Colonic mucosa (tissue), 4 donors: ENCODE results near the gene TATDN3. TPM values are rescaled to one million over a fixed set of nuclear protein-coding genes. Genes with fewer than 3 reads are reported as not detected.
"Not testable (repeated sequence)": the region's sequence is repeated elsewhere in the genome, so short reads cannot be mapped to it uniquely, and the experiment has no call there.

Experiments used
- DNase-seq: peaks from one replicate; pipeline ENCODE4 v3.0.0-alpha.2; 2020
- H3K27ac ChIP-seq: fragments of 200-600 bp; one replicate; pipeline ENCODE4 v1.8.0; 2021
- H3K27me3 ChIP-seq: fragments of 200-600 bp; one replicate; pipeline ENCODE4 v1.8.0; 2021
- H3K36me3 ChIP-seq: fragments of 200-600 bp; one replicate; pipeline ENCODE4 v1.8.0; 2021
- H3K4me1 ChIP-seq: fragments of 200-600 bp; one replicate; pipeline ENCODE4 v1.8.0; 2021; ENCODE audit warnings: mild to moderate bottlenecking
- H3K4me3 ChIP-seq: fragments of 200-600 bp; one replicate; pipeline ENCODE4 v1.8.0; 2021
- H3K9ac ChIP-seq, 2 donors: one replicate each; pipeline ENCODE4 v1.7.0; 2013; ENCODE audit warnings: control low read depth in 2 of 2, low read depth in 2 of 2, low read length in 2 of 2
- H3K9me3 ChIP-seq: fragments of 200-600 bp; one replicate; pipeline ENCODE4 v1.8.0; 2021
- intact Hi-C: fragments of 100-400 bp; cut with DNase I; formaldehyde crosslinking; loops from one replicate; pipeline ENCODE4 v1.14.1; 2022
- total RNA-seq, 2 donors: library from RNA; stranded (reverse); fragmentation: NEBNext Ultra II Directional in 1 of 2; extraction: Animal tissue kit (Norgen Biotek cat#: 25700) in 1 of 2; gene quantifications; one replicate each; pipeline ENCODE4 v1.2.1, GENCODE V29; 2021
- TF ChIP-seq, protein P1 (sequence below): fragments of 200-600 bp; IDR thresholded peaks from one replicate; pipeline ENCODE4 v1.8.0; 2022; ENCODE audit warnings: antibody characterized with exemption, mild to moderate bottlenecking
- donor health status: healthy.
- donor health status: DM: no; HTN: no; CAD: no.
- donor health status: DM: no; HTN: no; CAD: no.

TATDN3 gene
- total RNA-seq, 2 donors from 2014 or later = 8.6 to 9.5 TPM

DNA sequence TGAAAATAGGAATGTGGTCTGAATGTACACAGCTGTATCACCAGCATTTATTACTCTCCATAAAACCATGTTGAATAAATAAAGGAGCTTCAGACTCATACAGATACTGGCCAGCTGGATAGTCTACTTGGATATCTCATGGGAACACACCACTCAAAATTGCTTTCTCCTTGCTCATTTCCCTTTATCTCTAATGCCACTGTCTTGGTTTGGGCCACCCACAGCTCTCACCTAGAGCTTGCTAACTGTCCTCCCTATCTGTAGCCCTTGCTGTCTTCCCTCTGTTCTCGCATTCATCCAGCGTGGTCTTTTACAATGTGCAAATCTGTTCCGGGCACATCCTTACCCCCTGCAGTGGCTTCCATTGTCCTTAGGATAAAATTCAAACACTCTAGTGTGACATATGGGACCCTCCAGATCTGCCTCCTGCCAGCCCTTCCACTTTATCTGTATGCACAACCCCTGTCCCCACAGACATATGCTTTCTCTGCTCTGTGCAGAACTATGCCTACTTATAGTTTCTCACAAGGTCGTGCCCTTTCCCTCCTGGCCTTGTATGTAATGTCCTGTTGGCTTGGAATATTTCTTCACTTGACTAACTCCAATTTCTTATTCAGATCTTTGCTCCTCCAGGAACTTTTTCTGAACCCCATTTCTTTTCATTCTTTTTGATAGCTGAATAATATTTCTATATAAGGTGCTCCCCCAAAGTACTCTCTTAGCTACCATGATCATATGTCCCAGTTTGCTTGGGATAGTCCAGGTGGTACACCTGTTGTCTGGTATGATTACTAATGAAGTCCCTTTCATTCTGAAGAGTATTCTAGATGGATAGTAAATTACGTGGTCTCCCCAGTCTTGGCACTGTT is 69.3 kb downstream of the TATDN3 start:
- Histone ChIP-seq H3K4me3 (no peak overlapping the region), H3K9me3 (no peaks in the 10 kb centered on the region)

GRCh38 chr1:212862111-212862690 is 70.5 kb downstream of the TATDN3 start:
- Histone ChIP-seq H3K9ac (no peak overlapping the region), H3K9me3 (no peaks in the 10 kb centered on the region), H3K36me3 (no peaks in the 10 kb centered on the region), H3K4me3 (no peak overlapping the region), H3K4me1 (peaks cover 19% of the 10 kb centered on the region), H3K27ac (no peak overlapping the region), H3K27me3 (no peaks in the 10 kb centered on the region)
- TF ChIP-seq, protein P1, sequence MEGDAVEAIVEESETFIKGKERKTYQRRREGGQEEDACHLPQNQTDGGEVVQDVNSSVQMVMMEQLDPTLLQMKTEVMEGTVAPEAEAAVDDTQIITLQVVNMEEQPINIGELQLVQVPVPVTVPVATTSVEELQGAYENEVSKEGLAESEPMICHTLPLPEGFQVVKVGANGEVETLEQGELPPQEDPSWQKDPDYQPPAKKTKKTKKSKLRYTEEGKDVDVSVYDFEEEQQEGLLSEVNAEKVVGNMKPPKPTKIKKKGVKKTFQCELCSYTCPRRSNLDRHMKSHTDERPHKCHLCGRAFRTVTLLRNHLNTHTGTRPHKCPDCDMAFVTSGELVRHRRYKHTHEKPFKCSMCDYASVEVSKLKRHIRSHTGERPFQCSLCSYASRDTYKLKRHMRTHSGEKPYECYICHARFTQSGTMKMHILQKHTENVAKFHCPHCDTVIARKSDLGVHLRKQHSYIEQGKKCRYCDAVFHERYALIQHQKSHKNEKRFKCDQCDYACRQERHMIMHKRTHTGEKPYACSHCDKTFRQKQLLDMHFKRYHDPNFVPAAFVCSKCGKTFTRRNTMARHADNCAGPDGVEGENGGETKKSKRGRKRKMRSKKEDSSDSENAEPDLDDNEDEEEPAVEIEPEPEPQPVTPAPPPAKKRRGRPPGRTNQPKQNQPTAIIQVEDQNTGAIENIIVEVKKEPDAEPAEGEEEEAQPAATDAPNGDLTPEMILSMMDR = no peak
- intact Hi-C loops = loop anchor here (10.0 kb wide), 1 partner anchor 47 kb away; no protein-coding TSS in a partner anchor
- no peak for DNase-seq

More for the DNA sequence above, 69.3 kb downstream of the TATDN3 start:
- intact Hi-C loops = loop anchor here (10.0 kb wide), 1 partner anchor 46 kb away; no protein-coding TSS in a partner anchor
- no peak overlapping the region for H3K27ac ChIP-seq
- H3K36me3 ChIP-seq = no peaks in the 10 kb centered on the region
- TF ChIP-seq, protein P1 = no peak
- no peaks in the 10 kb centered on the region for H3K27me3 ChIP-seq
- H3K9ac ChIP-seq = no peak overlapping the region
- no peak for DNase-seq
- peaks cover 24% of the 10 kb centered on the region for H3K4me1 ChIP-seq

- not testable (repeated sequence) for H3K36me3 ChIP-seq, H3K27ac ChIP-seq, H3K9ac ChIP-seq, H3K9me3 ChIP-seq, DNase-seq, H3K27me3 ChIP-seq, H3K4me3 ChIP-seq
- peaks cover 17% of the 10 kb centered on the region for H3K4me1 ChIP-seq
- intact Hi-C loops = loop anchor here (10.0 kb wide), 1 partner anchor 49 kb away; no protein-coding TSS in a partner anchor
These were observed 71.7 kb downstream of the TATDN3 start for GRCh38 chr1:212863345-212863744.

- TF ChIP-seq, protein P1 = no peak
- no peaks in the 10 kb centered on the region for H3K36me3 ChIP-seq
- no peak for DNase-seq
- H3K4me1 ChIP-seq = peaks cover 13% of the 10 kb centered on the region
- H3K4me3 ChIP-seq = no peak overlapping the region
- no peaks in the 10 kb centered on the region for H3K9me3 ChIP-seq
- no peak overlapping the region for H3K9ac ChIP-seq
- H3K27me3 ChIP-seq = no peaks in the 10 kb centered on the region
- intact Hi-C loops = loop anchor here (10.0 kb wide), 1 partner anchor 49 kb away; no protein-coding TSS in a partner anchor
- no peak overlapping the region for H3K27ac ChIP-seq
These were observed 72.5 kb downstream of the TATDN3 start for GRCh38 chr1:212864201-212864600.

Other genes starting within 250 kb of the TATDN3 start
- 10 to 100 TPM; 17.7 to 34.0 TPM for gene ATF3, start 183.1 kb upstream of the TATDN3 start, total RNA-seq
- under 1 TPM; 0.74 to 0.88 TPM for gene BATF3, start 92.1 kb upstream of the TATDN3 start, total RNA-seq
- 10 to 100 TPM; 17.1 to 33.9 TPM for gene NSL1, start 117 bp upstream of the TATDN3 start, total RNA-seq
- gene SPATA45, start 55.8 kb downstream of the TATDN3 start, total RNA-seq = not detected
- gene FLVCR1, start 66.4 kb downstream of the TATDN3 start, total RNA-seq = 10 to 100 TPM in 1 of 2 donors, 1 to 10 TPM in 1; 8.8 to 12.6 TPM
- 1 to 10 TPM in 1 of 2 donors, under 1 TPM in 1; 0.48 to 1.6 TPM for gene VASH2, start 158.6 kb downstream of the TATDN3 start, total RNA-seq
- 10 to 100 TPM; 19.0 to 20.6 TPM for gene ANGEL2, start 224.0 kb downstream of the TATDN3 start, total RNA-seq